ENCODE results near the gene KCNH1.

DNA sequence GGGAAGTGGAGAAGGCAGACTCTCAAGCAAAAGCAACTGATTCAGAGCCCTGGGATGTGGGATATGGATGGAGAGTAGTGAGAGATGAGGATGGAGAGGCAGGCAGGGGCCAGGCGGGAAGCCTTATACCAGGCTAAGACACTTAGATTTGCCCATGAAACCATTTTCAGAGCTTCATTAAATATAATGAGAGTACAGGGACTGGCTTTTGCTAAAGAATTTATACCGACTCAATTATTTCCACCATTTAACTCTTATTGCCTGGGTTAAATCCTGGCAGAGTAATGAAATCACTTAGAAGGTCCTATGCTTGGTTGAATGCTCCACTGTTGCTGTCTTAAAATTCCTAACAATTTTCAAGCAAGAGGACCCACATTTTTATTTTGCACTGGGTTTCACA lies 311.7 kb downstream of the KCNH1 start:
- TF ChIP-seq, protein P1, sequence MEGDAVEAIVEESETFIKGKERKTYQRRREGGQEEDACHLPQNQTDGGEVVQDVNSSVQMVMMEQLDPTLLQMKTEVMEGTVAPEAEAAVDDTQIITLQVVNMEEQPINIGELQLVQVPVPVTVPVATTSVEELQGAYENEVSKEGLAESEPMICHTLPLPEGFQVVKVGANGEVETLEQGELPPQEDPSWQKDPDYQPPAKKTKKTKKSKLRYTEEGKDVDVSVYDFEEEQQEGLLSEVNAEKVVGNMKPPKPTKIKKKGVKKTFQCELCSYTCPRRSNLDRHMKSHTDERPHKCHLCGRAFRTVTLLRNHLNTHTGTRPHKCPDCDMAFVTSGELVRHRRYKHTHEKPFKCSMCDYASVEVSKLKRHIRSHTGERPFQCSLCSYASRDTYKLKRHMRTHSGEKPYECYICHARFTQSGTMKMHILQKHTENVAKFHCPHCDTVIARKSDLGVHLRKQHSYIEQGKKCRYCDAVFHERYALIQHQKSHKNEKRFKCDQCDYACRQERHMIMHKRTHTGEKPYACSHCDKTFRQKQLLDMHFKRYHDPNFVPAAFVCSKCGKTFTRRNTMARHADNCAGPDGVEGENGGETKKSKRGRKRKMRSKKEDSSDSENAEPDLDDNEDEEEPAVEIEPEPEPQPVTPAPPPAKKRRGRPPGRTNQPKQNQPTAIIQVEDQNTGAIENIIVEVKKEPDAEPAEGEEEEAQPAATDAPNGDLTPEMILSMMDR (IDR thresholded peaks at IDR 0.05; ENCODE audit: poor library complexity) = no peak
- TF ChIP-seq EZH2phosphoT487 (IDR thresholded peaks at IDR 0.05; ENCODE audit: low read depth, severe bottlenecking, unreplicated experiment) = no peak
